Esophagus (tissue), 2 donors: Measurements from ENCODE around the gene FOXJ3. TPM values are rescaled to one million over a fixed set of nuclear protein-coding genes. Genes with fewer than 3 reads are reported as not detected.

ENCODE experiments used
- H3K27ac ChIP-seq, 2 donors: one replicate each; pipeline ENCODE4 v1.5.1; 2013; ENCODE audit warnings: low read depth in 2 of 2, mild to moderate bottlenecking in 2 of 2, inconsistent platforms in 1 of 2, low read length in 1 of 2, moderate library complexity in 1 of 2
- H3K27me3 ChIP-seq, 2 donors: one replicate each; pipeline ENCODE4 v1.6.1; 2013; ENCODE audit warnings: low read length in 2 of 2, control low read depth in 1 of 2, mild to moderate bottlenecking in 1 of 2; ENCODE audit not compliant: insufficient read depth in 2 of 2, control insufficient read depth in 1 of 2
- H3K36me3 ChIP-seq, 2 donors: one replicate each; pipeline ENCODE4 v1.6.1; 2013; ENCODE audit warnings: low read length in 1 of 2; ENCODE audit not compliant: control insufficient read depth in 2 of 2, insufficient read depth in 2 of 2
- H3K4me1 ChIP-seq, 2 donors: one replicate each; pipeline ENCODE4 v1.6.1; 2013; ENCODE audit warnings: low read length in 1 of 2; ENCODE audit not compliant: control insufficient read depth in 2 of 2, insufficient read depth in 2 of 2
- H3K4me3 ChIP-seq, 2 donors: one replicate each; pipeline ENCODE4 v1.5.1; 2013; ENCODE audit warnings: low read length in 2 of 2, mild to moderate bottlenecking in 2 of 2, low read depth in 1 of 2, moderate library complexity in 1 of 2
- H3K9me3 ChIP-seq, 2 donors: one replicate each; pipeline ENCODE4 v1.6.1; 2013; ENCODE audit warnings: mild to moderate bottlenecking in 2 of 2, low read depth in 1 of 2, low read length in 1 of 2, moderate library complexity in 1 of 2; ENCODE audit not compliant: control insufficient read depth in 2 of 2, insufficient read depth in 1 of 2
- WGBS, 2 donors: extraction: QIAGEN DNeasy Blood & Tissue Kit; methylation state at CpG; one replicate each; pipeline ENCODE4 v1.1.7; 2013; 5-methylcytosine and 5-hydroxymethylcytosine counted together
- polyA plus RNA-seq, 2 donors: library from polyadenylated mRNA; stranded (reverse); fragments of 200-250 nt; gene quantifications; one replicate each; pipeline ENCODE4 v1.2.3, GENCODE V29; 2013
- donor health status: healthy with polysubstance abuse.
- donor health status: Bipolar disorder and iron deficiency.

Gene FOXJ3
- polyA plus RNA-seq, 2 donors: 7.0 to 8.8 TPM

- H3K27ac ChIP-seq: no peak overlapping the region
- peaks cover 0 to under 1% of the 10 kb centered on the region in 2 donors for H3K4me1 ChIP-seq
- H3K36me3 ChIP-seq: peaks cover 6% of the 10 kb centered on the region in 2 donors
- H3K9me3 ChIP-seq: no peaks in the 10 kb centered on the region
- no peaks in the 10 kb centered on the region for H3K27me3 ChIP-seq
- WGBS, 2 donors: 76 to 78% methylated on average over 3 of the region's 3 CpGs
- H3K4me3 ChIP-seq: no peak overlapping the region
Measured at GRCh38 chr1:42178249-42178648, 156.8 kb downstream of the FOXJ3 start.

- Histone ChIP-seq H3K27ac (no peak overlapping the region), H3K4me1 (peaks cover 7% of the 10 kb centered on the region in 2 donors), H3K9me3 (no peaks in the 10 kb centered on the region), H3K4me3 (no peak overlapping the region), H3K36me3 (peaks cover 6% of the 10 kb centered on the region in 2 donors), H3K27me3 (no peaks in the 10 kb centered on the region)
- WGBS, 2 donors: 25 to 49% methylated on average over 6 of the region's 6 CpGs
Measured at GRCh38 chr1:42177541-42177981, 157.5 kb downstream of the FOXJ3 start.

GRCh38 chr1:42176902-42177519 lies 158.0 kb downstream of the FOXJ3 start:
- H3K27me3 ChIP-seq: no peaks in the 10 kb centered on the region
- H3K4me3 ChIP-seq: no peak overlapping the region
- H3K27ac ChIP-seq: no peak overlapping the region
- H3K9me3 ChIP-seq: no peaks in the 10 kb centered on the region
- WGBS, 2 donors: 58 to 67% methylated on average over 4 of the region's 4 CpGs
- peaks cover 6% of the 10 kb centered on the region in 2 donors for H3K36me3 ChIP-seq
- H3K4me1 ChIP-seq: peaks cover 9 to 12% of the 10 kb centered on the region in 2 donors

- Histone ChIP-seq H3K4me3 (no peak overlapping the region), H3K27ac (no peak overlapping the region), H3K36me3 (peaks cover 2 to 4% of the 10 kb centered on the region in 2 donors), H3K27me3 (no peaks in the 10 kb centered on the region), H3K4me1 (peaks cover 9 to 21% of the 10 kb centered on the region in 2 donors), H3K9me3 (no peaks in the 10 kb centered on the region)
- WGBS, 2 donors: 73 to 86% methylated on average over 7 of the region's 7 CpGs
Measured at GRCh38 chr1:42175314-42176054, 159.6 kb downstream of the FOXJ3 start.

- no peaks in the 10 kb centered on the region for H3K27me3 ChIP-seq
- peak overlapping the region; percentile 58 to 65 for H3K27ac ChIP-seq
Measured at GRCh38 chr1:42173961-42174735, 160.9 kb downstream of the FOXJ3 start.

GRCh38 chr1:42173155-42173933 lies 161.7 kb downstream of the FOXJ3 start:
- no peaks in the 10 kb centered on the region for H3K36me3 ChIP-seq
- H3K9me3 ChIP-seq: no peaks in the 10 kb centered on the region
- H3K27me3 ChIP-seq: no peaks in the 10 kb centered on the region
- WGBS, 2 donors: 25 to 28% methylated on average over 9 of the region's 9 CpGs
- no peak overlapping the region for H3K4me3 ChIP-seq
- peak overlapping the region; percentile 65 to 88 for H3K27ac ChIP-seq
- peaks cover 9 to 21% of the 10 kb centered on the region in 2 donors for H3K4me1 ChIP-seq

More at GRCh38 chr1:42173961-42174735, 160.9 kb downstream of the FOXJ3 start:
- H3K4me3 ChIP-seq: no peak overlapping the region
- WGBS, 2 donors: 44 to 58% methylated on average over 8 of the region's 8 CpGs
- no peaks in the 10 kb centered on the region for H3K36me3 ChIP-seq
- H3K4me1 ChIP-seq: peaks cover 9 to 21% of the 10 kb centered on the region in 2 donors
- no peaks in the 10 kb centered on the region for H3K9me3 ChIP-seq

- H3K36me3 ChIP-seq: no peaks in the 10 kb centered on the region
- no peaks in the 10 kb centered on the region for H3K9me3 ChIP-seq
- no peaks in the 10 kb centered on the region for H3K27me3 ChIP-seq
- peak overlapping the region; percentile 61 to 65 for H3K27ac ChIP-seq
- peaks cover 9 to 21% of the 10 kb centered on the region in 2 donors for H3K4me1 ChIP-seq
- whole genome bisulfite sequencing, 2 donors: 41 to 48% methylated on average over 15 of the region's 15 CpGs
- H3K4me3 ChIP-seq: no peak overlapping the region
Measured at GRCh38 chr1:42172381-42173133, 162.5 kb downstream of the FOXJ3 start.

GRCh38 chr1:42171679-42172266 lies 163.3 kb downstream of the FOXJ3 start:
- Histone ChIP-seq H3K36me3 (no peaks in the 10 kb centered on the region), H3K4me1 (peaks cover 9 to 21% of the 10 kb centered on the region in 2 donors), H3K27ac (peak overlapping the region in 1 of 2 donors; percentile 19), H3K27me3 (no peaks in the 10 kb centered on the region), H3K4me3 (no peak overlapping the region), H3K9me3 (no peaks in the 10 kb centered on the region)
- WGBS, 2 donors: 58 to 62% methylated on average over 6 of the region's 6 CpGs
